ENCODE data around the gene MEGF8.
A peak's percentile ranks its signal among the peaks of the same experiment; 100 is the strongest.

The MEGF8 gene

DNA sequence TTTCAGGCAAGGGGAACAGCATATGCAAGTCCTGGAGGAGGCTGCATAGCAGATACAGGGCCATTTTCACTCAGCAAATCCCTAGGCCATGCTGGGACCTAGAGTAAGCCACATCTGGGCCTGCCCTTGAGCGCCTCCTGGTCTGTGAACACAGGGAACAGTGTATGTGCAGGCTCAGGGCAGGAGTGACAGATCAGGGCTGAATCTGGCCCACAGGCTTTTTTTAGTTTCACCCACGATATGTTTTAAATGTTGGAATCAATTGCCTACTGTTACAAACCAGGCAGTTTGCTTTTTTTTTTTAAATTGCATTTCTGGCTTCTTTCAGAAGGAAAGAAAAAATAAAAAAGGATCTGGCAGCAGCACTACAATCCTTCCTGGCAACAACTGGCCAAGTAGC, 13.8 kb upstream of the MEGF8 start:
- no peak overlapping the region for H3K4me3 ChIP-seq (ENCODE audit: low read depth, low read length)
- TF ChIP-seq, protein P1, sequence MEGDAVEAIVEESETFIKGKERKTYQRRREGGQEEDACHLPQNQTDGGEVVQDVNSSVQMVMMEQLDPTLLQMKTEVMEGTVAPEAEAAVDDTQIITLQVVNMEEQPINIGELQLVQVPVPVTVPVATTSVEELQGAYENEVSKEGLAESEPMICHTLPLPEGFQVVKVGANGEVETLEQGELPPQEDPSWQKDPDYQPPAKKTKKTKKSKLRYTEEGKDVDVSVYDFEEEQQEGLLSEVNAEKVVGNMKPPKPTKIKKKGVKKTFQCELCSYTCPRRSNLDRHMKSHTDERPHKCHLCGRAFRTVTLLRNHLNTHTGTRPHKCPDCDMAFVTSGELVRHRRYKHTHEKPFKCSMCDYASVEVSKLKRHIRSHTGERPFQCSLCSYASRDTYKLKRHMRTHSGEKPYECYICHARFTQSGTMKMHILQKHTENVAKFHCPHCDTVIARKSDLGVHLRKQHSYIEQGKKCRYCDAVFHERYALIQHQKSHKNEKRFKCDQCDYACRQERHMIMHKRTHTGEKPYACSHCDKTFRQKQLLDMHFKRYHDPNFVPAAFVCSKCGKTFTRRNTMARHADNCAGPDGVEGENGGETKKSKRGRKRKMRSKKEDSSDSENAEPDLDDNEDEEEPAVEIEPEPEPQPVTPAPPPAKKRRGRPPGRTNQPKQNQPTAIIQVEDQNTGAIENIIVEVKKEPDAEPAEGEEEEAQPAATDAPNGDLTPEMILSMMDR (IDR thresholded peaks at IDR 0.05; ENCODE audit: low read depth, low read length) = peak; percentile 8; the same call in 1 of the 2 replicates

DNA sequence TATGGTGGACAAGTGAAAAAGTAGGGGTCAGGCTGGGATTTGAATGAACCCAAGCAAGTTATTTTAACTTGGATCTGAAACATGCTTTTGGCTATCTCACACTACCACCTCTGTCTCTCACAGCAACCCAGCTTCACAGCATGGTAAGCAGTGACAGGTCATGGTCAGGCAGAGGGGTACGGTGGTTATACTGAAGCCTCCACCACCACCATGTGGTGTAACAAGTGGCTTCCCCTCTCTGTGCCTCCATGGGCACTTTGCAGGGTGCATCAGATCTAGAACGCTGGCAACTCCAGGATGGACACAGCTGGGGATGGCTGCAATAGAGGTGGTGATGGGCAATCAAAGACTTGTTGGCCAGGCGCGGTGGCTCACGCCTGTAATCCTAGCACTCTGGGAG, 13.1 kb upstream of the MEGF8 start:
- TF ChIP-seq, protein P1 (IDR thresholded peaks at IDR 0.05; ENCODE audit: low read depth, low read length) = no peak
- H3K4me3 ChIP-seq (ENCODE audit: low read depth, low read length) = no peak overlapping the region

GRCh38 chr19:42313096-42313839, 12.2 kb upstream of the MEGF8 start, which contains the start of gene TMEM145:
TSS of gene TMEM145 (plus strand) at chr19:42313309. CDS start at chr19:42313377, 68 bp downstream.
- H3K4me3 ChIP-seq (ENCODE audit: low read depth, low read length) = peak within 1 kb of the TSS; percentile 48

DNA sequence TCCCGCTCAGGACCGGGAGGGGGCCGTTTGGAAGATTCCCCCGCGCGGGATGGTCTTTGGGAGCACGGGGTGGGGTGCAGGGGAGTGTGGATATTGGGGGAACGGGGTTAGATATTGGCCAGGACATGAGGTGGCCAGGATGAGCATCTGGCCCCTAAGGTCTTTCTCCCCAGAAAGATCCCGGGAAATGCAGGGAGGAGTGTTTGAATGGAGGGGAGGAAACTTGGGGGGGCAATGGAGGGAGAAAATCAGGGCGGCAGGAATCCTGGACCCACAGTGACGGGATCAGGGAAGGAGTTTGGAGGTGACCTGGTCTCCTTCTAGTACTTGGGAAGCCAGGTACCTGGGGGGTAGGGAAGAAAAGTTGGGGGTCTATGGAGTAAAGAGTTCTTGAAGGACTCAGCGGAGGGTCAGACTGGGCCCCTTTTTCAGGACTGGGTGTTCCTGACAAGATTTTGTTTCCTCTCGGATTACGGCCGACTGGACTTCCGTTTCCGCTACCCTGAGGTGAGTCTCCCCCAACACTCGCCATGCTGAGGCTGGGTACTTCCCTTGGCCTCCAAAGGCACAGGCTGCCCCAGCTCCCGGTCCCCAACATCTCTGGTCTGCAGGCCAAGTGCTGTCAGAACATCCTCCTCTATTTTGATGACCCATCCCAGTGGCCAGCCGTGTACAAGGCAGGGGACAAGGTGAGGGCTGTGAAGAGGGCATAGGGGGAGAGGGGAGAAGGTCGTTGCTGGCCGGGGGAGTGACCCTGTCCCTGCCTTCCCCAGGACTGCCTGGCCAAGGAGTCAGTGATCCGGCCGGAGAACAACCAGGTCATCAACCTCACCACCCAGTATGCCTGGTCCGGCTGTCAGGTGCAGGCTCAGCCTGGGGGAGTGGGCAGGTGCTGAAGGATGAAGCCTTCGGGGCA, 11.3 kb upstream of the MEGF8 start:
- TF ChIP-seq, protein P1 (IDR thresholded peaks at IDR 0.05; ENCODE audit: low read depth, low read length) = no peak
- no peak overlapping the region for H3K4me3 ChIP-seq (ENCODE audit: low read depth, low read length)

More at GRCh38 chr19:42313096-42313839, 12.2 kb upstream of the MEGF8 start, which contains the start of gene TMEM145:
- TF ChIP-seq, protein P1 (IDR thresholded peaks at IDR 0.05; ENCODE audit: low read depth, low read length) = no peak

GRCh38 chr19:42315024-42315423, 10.4 kb upstream of the MEGF8 start:
- TF ChIP-seq, protein P1 (IDR thresholded peaks at IDR 0.05; ENCODE audit: low read depth, low read length) = no peak
- no peak overlapping the region for H3K4me3 ChIP-seq (ENCODE audit: low read depth, low read length)

DNA sequence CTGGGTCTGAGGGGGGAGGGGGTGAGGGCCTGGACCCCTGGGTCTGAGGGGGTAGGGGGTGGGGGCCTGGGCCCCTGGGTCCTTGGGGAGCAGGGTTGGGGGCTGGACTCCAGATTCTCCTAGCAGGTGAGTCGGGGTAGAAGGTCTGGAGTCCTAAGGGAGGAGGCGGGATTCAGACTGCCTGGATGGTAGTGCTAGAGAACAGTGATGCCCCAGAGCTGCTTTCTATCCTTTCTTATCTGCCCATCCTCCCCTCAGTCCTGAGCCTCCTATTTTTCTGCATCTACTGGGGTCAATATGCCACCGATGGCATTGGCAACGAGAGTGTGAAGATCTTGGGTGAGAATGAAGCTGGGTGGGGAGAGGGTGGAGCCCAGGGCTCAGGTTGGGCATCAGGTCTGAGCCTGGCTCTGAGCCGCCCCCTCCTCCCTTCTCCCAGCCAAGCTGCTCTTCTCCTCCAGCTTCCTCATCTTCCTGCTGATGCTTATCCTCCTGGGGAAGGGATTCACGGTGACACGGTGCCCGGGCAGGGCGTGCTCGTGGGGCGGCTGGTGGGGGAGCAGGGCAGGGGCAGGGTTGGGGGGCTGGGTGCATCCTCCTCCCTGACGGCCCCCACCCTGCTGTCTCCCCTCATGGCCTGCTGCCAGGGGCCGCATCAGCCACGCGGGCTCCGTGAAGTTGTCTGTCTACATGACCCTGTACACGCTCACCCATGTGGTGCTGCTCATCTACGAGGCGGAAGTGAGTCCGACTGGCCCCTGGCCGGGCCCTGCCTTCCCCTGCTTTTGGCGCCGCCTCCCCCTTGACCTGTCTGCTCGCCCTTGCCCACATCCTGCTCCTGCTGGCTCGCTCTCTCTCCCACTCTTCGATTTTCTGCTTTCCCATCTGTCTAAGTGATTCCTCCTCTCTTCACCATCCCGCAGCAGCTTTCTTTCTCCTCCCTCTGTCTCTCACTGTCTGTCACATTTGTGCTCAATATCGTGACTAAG, 8.9 kb upstream of the MEGF8 start:
- H3K4me3 ChIP-seq (ENCODE audit: low read depth, low read length) = no peak overlapping the region
- TF ChIP-seq, protein P1 (IDR thresholded peaks at IDR 0.05; ENCODE audit: low read depth, low read length) = no peak
